Astrocyte of the hippocampus (primary cell): ENCODE results near the gene DAP.

ENCODE experiments used
- DNase-seq: peaks from one replicate; pipeline ENCODE4 v3.0.0; 2011; ENCODE audit warnings: low read depth, low spot score

The DAP gene

GRCh38 chr5:10690460-10691440 is 70.3 kb downstream of the DAP start:
- DNase-seq: peak; percentile 82

- peak; percentile 63 for DNase-seq
These were observed 71.5 kb downstream of the DAP start for GRCh38 chr5:10689391-10690081.

- DNase-seq: no peak
These were observed 72.3 kb downstream of the DAP start for GRCh38 chr5:10688651-10689171.

- no peak for DNase-seq
These were observed 74.1 kb downstream of the DAP start for GRCh38 chr5:10686890-10687289.

GRCh38 chr5:10685115-10685521 is 75.9 kb downstream of the DAP start:
- DNase-seq: no peak

GRCh38 chr5:10684303-10685086 is 76.5 kb downstream of the DAP start:
- DNase-seq: no peak

GRCh38 chr5:10682801-10683525 is 78.1 kb downstream of the DAP start:
- DNase-seq: no peak

- no peak for DNase-seq
These were observed 79.0 kb downstream of the DAP start for GRCh38 chr5:10681731-10682679.

- DNase-seq: no peak
These were observed 80.1 kb downstream of the DAP start for GRCh38 chr5:10680876-10681481.

GRCh38 chr5:10679336-10679988 is 81.6 kb downstream of the DAP start:
- no peak for DNase-seq

GRCh38 chr5:10678244-10678643 is 82.8 kb downstream of the DAP start:
- DNase-seq: peak; percentile 94

- DNase-seq: no peak
These were observed 83.5 kb downstream of the DAP start for GRCh38 chr5:10677533-10677932.

GRCh38 chr5:10676946-10677345 is 84.1 kb downstream of the DAP start:
- no peak for DNase-seq

GRCh38 chr5:10676224-10676623 is 84.8 kb downstream of the DAP start:
- DNase-seq: no peak

- DNase-seq: no peak
These were observed 85.8 kb downstream of the DAP start for GRCh38 chr5:10675177-10675700.

- DNase-seq: no peak
These were observed 86.5 kb downstream of the DAP start for GRCh38 chr5:10674582-10674981.

GRCh38 chr5:10674096-10674495 is 86.9 kb downstream of the DAP start:
- DNase-seq: no peak

GRCh38 chr5:10673407-10673806 is 87.6 kb downstream of the DAP start:
- no peak for DNase-seq

GRCh38 chr5:10673017-10673389 is 88.0 kb downstream of the DAP start:
- no peak for DNase-seq
